NT2/D1 (cell line): ENCODE data around the gene PASD1.
"Not testable (repeated sequence)": the region's sequence is repeated elsewhere in the genome, so short reads cannot be mapped to it uniquely, and the experiment has no call there.

ENCODE experiments used
- DNase-seq: peaks from one replicate; pipeline ENCODE4 v3.0.0-alpha.2; 2011; ENCODE audit warnings: low read depth, low spot score
- H3K27me3 ChIP-seq: 2 replicates; pipeline ENCODE4 v1.6.0; 2011; ENCODE audit warnings: mild to moderate bottlenecking; ENCODE audit not compliant: insufficient read length, insufficient read depth
- H3K36me3 ChIP-seq: 2 replicates; pipeline ENCODE4 v1.6.1; 2011; ENCODE audit warnings: mild to moderate bottlenecking, low read length, mixed read lengths; ENCODE audit not compliant: insufficient read depth, insufficient read length
- H3K4me1 ChIP-seq: 2 replicates; pipeline ENCODE4 v1.5.1; 2011; ENCODE audit not compliant: insufficient read depth, insufficient read length
- H3K4me3 ChIP-seq: 2 replicates; pipeline ENCODE4 v1.5.1; 2011; ENCODE audit warnings: low read depth; ENCODE audit not compliant: insufficient read length
- H3K9ac ChIP-seq: 2 replicates; pipeline ENCODE4 v1.6.0; 2011; ENCODE audit warnings: low read depth; ENCODE audit not compliant: insufficient read length
- H3K9me3 ChIP-seq: 2 replicates; pipeline ENCODE4 v1.5.1; 2011; ENCODE audit warnings: mild to moderate bottlenecking, low read length; ENCODE audit not compliant: insufficient read depth
- SUZ12 ChIP-seq: IDR thresholded peaks from 2 replicates; pipeline ENCODE4 v1.6.1; 2011; ENCODE audit not compliant: insufficient read length, insufficient read depth; ENCODE audit errors: extremely low read depth
- YY1 ChIP-seq: IDR thresholded peaks from 2 replicates; pipeline ENCODE4 v1.6.1; 2011; ENCODE audit not compliant: insufficient read length, insufficient read depth
- ZNF274 ChIP-seq: IDR thresholded peaks from 2 replicates; pipeline ENCODE4 v1.6.1; 2011; ENCODE audit warnings: mild to moderate bottlenecking, low read depth, low read length

Gene PASD1

DNA sequence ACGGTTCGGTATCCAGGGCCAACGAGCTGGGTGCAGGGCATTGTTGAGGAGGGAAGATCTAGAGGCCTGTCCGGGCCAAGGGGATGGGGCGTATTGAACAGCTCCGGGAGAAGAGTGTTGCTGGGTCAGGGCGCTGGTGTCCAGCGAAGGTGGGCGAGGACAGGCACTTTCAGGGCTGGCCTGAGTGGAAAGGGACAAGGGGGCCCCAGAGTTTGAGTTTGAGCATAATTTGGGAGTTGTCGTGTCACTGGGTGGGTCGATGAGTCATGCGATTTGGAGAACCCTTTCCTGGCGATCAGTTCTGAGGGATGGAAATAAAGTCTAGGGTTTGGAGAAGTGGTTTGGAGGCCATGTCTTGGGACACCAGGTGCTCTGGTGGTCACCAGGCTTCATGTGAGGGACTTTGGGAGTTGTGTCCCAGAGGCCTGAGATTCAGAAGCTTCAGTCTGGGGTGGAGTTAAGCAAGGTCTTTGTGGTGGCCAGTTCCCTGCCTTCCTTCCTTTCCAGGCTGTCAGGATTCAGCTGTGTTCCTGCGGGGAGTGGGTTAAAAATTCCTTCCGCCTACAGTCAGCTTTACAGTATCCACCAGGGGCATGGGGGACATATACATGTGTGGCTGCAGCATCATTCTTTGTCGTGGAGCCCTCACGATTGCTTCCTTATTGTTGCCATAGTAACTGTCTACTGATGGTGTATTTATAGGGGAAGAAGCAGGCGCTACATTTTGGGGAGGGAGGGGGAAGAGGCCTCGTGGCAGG lies 132.3 kb downstream of the PASD1 start:
- Histone ChIP-seq H3K9me3 (no peaks in the 10 kb centered on the region), H3K4me3 (peak overlapping the region; percentile 15), H3K4me1 (no peaks in the 10 kb centered on the region), H3K27me3 (no peaks in the 10 kb centered on the region), H3K9ac (no peak overlapping the region), H3K36me3 (no peaks in the 10 kb centered on the region)
- DNase-seq = no peak
- TF ChIP-seq SUZ12 (no peak), ZNF274 (no peak), YY1 (no peak)

DNA sequence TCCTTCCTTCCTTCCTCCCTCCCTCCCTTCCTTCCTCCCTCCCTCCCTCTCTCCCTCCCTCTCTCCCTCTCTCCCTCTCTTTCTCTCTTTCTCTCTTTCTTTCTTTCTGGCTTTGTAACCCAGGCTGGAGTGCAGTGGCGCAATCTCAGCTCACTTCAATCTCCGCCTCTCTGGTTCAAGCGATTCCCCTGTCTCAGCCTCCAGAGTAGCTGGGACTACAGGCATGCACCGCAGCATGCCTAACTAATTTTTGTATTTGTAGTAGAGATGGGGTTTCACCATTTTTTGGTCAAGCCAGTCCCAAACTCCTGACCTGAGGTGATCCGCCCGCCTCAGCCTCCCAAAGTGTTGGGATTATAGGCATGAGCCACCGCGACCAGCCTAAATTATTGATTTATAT lies 133.6 kb downstream of the PASD1 start:
- H3K9me3 ChIP-seq, H3K27me3 ChIP-seq, H3K9ac ChIP-seq, DNase-seq, H3K4me1 ChIP-seq, H3K4me3 ChIP-seq, H3K36me3 ChIP-seq: not testable (repeated sequence)

DNA sequence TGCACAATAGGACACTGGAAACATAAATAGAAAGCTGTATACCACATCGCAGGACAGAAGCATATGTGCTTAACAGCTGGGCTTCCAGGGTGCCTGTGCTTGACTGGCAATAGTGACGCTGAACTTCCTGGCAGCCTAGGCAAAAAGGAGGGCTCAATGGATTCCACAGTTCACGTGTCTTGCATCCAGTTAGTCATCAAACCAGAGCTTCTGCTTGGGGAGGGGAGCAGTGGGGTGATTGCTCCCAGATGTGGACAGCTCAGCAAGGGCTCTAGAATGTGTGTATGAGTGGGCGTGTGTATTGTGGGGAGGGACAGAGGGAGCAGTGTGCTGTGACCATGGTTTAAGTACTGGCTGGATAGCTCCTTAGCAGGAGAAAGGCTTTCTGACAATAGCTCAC lies 134.0 kb downstream of the PASD1 start:
- no peaks in the 10 kb centered on the region for H3K27me3 ChIP-seq
- no peak for DNase-seq

DNA sequence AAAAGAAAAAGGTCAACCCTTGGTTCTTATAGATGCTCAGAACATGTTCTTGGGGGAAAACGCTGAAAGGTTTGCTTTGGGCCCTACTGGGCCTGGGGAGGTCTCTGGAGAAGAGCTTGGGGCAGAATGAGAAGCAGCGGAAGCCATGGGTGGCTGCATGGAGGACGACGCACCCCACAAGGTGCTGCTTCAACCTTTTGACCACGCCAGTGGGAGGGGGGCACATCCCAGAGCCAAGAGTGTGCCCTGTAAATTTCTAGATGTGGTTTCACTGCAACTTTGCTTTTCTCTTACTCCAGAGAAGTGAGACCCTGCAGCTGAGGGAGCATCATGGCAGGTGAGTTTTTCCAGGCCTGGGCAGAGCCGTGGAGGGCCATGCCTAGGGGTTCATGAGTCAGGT lies 135.0 kb downstream of the PASD1 start:
- H3K4me1 ChIP-seq = no peaks in the 10 kb centered on the region
- no peaks in the 10 kb centered on the region for H3K9me3 ChIP-seq
- no peak overlapping the region for H3K4me3 ChIP-seq
- no peak overlapping the region for H3K9ac ChIP-seq
- TF ChIP-seq YY1 = no peak
- TF ChIP-seq ZNF274 = no peak
- TF ChIP-seq SUZ12 = no peak
- no peaks in the 10 kb centered on the region for H3K36me3 ChIP-seq
- no peaks in the 10 kb centered on the region for H3K27me3 ChIP-seq
- DNase-seq = no peak

More for the DNA sequence above, 134.0 kb downstream of the PASD1 start:
- Histone ChIP-seq H3K4me3 (no peak overlapping the region), H3K9ac (no peak overlapping the region), H3K36me3 (no peaks in the 10 kb centered on the region), H3K4me1 (no peaks in the 10 kb centered on the region), H3K9me3 (no peaks in the 10 kb centered on the region)
- TF ChIP-seq ZNF274 (no peak), YY1 (no peak), SUZ12 (no peak)

DNA sequence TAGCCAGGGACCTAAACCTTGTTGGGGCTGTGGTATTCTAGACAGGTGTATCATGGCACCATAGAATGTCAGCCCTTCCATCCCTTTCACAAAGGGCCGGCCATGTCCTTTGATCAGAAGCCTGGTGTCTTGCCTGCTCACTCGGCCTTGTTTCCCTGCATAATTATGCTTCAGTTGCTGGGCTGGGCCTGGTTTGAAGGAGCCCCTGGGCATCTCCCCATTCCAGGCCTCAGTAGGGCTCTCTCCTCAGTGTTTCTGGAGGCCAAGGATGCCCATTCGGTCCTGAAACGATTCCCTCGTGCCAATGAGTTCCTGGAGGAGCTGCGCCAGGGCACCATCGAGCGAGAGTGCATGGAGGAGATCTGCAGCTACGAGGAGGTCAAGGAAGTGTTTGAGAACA lies 136.3 kb downstream of the PASD1 start:
- H3K36me3 ChIP-seq = no peaks in the 10 kb centered on the region
- H3K27me3 ChIP-seq = no peaks in the 10 kb centered on the region
- no peak overlapping the region for H3K9ac ChIP-seq
- H3K4me3 ChIP-seq = no peak overlapping the region
- DNase-seq = no peak
- H3K9me3 ChIP-seq = no peaks in the 10 kb centered on the region
- no peaks in the 10 kb centered on the region for H3K4me1 ChIP-seq
- TF ChIP-seq ZNF274 (no peak), YY1 (no peak), SUZ12 (no peak)

DNA sequence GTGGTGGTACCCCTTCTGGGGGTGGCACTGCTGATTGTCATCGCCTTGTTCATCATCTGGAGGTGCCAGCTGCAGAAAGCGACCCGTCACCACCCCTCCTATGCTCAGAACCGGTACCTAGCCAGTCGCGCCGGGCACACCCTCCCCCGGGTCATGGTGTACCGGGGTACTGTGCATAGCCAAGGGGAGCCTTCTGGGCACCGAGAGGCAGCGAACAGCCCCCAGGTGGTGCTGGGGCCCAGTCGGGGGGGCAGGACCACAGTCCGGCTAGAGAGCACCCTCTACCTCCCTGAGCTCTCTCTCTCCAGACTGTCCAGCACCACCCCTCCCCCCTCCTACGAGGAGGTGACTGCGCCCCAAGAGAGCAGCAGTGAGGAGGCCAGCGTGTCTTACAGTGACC lies 137.1 kb downstream of the PASD1 start:
- Histone ChIP-seq H3K4me1 (no peaks in the 10 kb centered on the region), H3K27me3 (no peaks in the 10 kb centered on the region), H3K9ac (no peak overlapping the region), H3K9me3 (no peaks in the 10 kb centered on the region), H3K36me3 (no peaks in the 10 kb centered on the region), H3K4me3 (no peak overlapping the region)
- DNase-seq = no peak
- TF ChIP-seq ZNF274 (no peak), SUZ12 (no peak), YY1 (no peak)

DNA sequence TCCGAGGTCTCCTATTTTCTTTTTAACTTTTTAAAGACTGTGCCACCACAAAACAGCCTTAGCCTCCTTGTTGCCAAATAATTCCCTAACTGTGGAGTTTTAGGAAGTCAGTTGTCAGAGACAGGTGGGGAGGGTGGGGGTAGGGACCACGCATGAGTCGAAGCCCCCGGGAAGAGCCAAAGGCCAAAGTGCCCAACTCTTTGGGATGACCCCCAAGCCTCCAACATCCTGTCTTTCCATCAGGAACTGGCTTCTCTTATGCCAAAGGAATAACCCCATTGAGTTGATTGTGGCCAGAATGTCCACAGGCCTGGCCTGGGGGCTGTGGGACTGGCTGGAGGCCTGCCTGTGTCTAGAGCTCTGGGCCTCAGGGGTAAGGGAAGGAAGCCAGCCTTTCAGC lies 137.6 kb downstream of the PASD1 start:
- Histone ChIP-seq H3K4me3 (no peak overlapping the region), H3K4me1 (no peaks in the 10 kb centered on the region), H3K9ac (no peak overlapping the region), H3K36me3 (no peaks in the 10 kb centered on the region), H3K9me3 (no peaks in the 10 kb centered on the region), H3K27me3 (no peaks in the 10 kb centered on the region)
- no peak for TF ChIP-seq SUZ12
- TF ChIP-seq ZNF274 = no peak
- no peak for TF ChIP-seq YY1
- DNase-seq = no peak

DNA sequence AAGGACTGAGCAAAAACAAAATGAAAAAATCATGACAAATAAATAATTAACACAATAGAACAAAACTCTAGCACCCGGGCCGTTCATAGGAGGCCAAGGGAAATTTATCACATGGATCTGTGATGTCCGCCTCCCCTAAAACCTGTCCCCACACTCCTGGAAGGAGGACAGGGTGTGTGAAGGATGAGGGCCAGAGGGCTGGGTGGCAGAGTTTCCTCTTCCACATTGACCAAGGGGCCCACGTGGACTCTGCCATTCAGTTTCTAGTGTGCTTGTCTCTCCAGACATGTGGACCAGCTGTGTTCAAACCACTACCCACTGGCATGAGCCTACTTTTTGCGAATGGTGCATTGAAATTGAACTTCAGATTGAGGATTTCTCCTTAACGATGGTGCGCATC lies 138.1 kb downstream of the PASD1 start:
- TF ChIP-seq ZNF274 = no peak
- no peak for DNase-seq
- no peaks in the 10 kb centered on the region for H3K9me3 ChIP-seq
- H3K4me3 ChIP-seq = no peak overlapping the region
- H3K36me3 ChIP-seq = no peaks in the 10 kb centered on the region
- H3K27me3 ChIP-seq = no peaks in the 10 kb centered on the region
- H3K9ac ChIP-seq = no peak overlapping the region
- H3K4me1 ChIP-seq = no peaks in the 10 kb centered on the region
